AG04449 (cell line): ENCODE results near the gene FAU.

ENCODE experiments used
- CTCF ChIA-PET: fragments of 350-600 bp; formaldehyde crosslinking; extraction: SDS; loops from one replicate; lab custom pipeline; 2021; ENCODE audit warnings: antibody characterized with exemption; lab: Yijun Ruan, JAX
- POLR2A ChIA-PET: fragments of 400-600, 350-600 bp; formaldehyde crosslinking; extraction: SDS; loops from one replicate; lab custom pipeline; 2020; ENCODE audit warnings: antibody characterized with exemption, inconsistent platforms; lab: Yijun Ruan, JAX
- DNase-seq: peaks from one replicate; pipeline ENCODE4 v3.0.0-alpha.2; 2010; ENCODE audit warnings: low read depth, low spot score
- H3K4me3 ChIP-seq: 2 replicates; pipeline ENCODE4 v1.5.1; 2011; ENCODE audit warnings: low read depth, mild to moderate bottlenecking, control low read depth, low read length
- CTCF ChIP-seq: IDR thresholded peaks from one replicate; pipeline ENCODE4 v1.5.1; 2011; ENCODE audit warnings: mild to moderate bottlenecking, moderate library complexity, low read length, control low read depth, inconsistent platforms; ENCODE audit not compliant: insufficient read depth; ENCODE audit errors: missing control alignments

The FAU gene

GRCh38 chr11:65126624-65127274, 4.8 kb upstream of the FAU start:
- ChIA-PET POLR2A (interaction anchor here (2.2 kb wide), 1 partner anchor 8 kb away, joined by 7 read pairs; no protein-coding TSS in a partner anchor), CTCF (interaction anchor here (1.0 to 1.4 kb wide), 3 partner anchors 13 to 139 kb away, joined by 3 read pairs; no protein-coding TSS in a partner anchor)
- TF ChIP-seq CTCF = no peak
- DNase-seq = no peak
- no peak overlapping the region for H3K4me3 ChIP-seq

GRCh38 chr11:65125197-65126056, 3.5 kb upstream of the FAU start:
- CTCF ChIA-PET = interaction anchor here (1.4 kb wide), 1 partner anchor 141 kb away, joined by 3 read pairs; no protein-coding TSS in a partner anchor
- DNase-seq = no peak
- TF ChIP-seq CTCF = no peak
- POLR2A ChIA-PET = interaction anchor here (2.2 kb wide), 1 partner anchor 10 kb away, joined by 7 read pairs; no protein-coding TSS in a partner anchor
- H3K4me3 ChIP-seq = no peak overlapping the region

DNA sequence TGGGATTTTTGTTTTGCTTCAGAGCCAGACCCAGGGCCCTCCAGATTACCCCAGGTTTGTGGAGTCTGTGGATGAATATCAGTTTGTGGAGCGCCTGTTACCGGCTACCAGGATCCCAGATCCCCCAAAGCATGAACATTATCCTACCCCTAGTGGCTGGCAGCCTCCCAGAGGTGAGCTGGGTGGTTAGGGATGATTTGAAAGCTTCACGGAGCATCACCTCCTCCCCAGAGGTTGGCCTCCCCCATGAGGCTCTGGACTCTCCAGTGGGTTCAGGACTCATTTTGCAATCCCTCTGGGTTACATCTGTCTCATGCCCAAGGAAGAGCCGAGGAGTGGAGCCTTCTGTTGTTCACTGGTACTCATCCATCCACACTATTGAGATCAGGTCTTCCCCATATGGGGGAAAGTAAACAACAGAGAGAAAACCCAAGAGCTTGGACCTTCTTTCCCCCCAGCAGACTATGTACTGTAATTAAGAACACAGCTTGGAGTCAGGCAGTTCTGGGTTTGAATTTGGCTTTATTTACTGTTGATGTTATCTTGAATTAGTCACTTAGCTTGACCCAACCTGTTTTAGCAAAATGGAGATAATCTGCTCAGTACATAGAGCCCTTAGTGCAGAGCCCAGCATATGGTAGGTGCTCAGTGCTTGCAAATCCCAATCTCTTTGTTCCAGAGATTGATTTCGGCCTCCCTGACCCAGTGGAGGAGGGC, 2.7 kb upstream of the FAU start:
- POLR2A ChIA-PET = interaction anchor here (0.7 to 2.2 kb wide), 2 partner anchors 10 to 16 kb away, joined by 3 to 7 read pairs; no protein-coding TSS in a partner anchor
- no peak for TF ChIP-seq CTCF
- CTCF ChIA-PET = interaction anchor here (0.9 to 1.4 kb wide), 2 partner anchors 11 to 12 kb away, joined by 4 read pairs; no protein-coding TSS in a partner anchor
- no peak for DNase-seq
- no peak overlapping the region for H3K4me3 ChIP-seq

DNA sequence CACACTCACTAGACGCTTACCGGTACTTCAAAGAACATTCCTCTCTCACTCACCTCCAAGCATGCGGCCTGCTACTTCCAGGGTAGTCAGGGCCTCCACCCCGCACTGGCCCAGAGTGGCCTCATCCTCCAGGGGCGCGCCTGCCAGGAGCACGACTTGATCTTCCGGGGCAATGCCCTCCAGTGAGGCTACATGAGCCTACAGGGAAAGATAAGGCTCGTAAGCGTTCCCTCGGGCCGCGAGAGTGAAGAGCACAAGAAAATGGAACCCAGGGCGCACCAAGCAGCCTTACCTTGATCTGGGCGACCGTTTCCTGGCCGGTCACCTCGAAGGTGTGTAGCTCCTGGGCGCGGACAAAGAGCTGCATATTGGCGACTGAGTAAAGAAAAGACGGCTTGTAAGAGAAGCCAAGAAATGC, 478 bp downstream of the FAU start:
- H3K4me3 ChIP-seq = peak overlapping the region; percentile 92
- CTCF ChIA-PET = interaction anchor here (0.7 to 7.1 kb wide), 11 partner anchors 8 to 273 kb away, joined by 3 to 72 read pairs (median 4); partner anchors contain the start of genes ARL2, BATF2, SYVN1 and TM7SF2
- POLR2A ChIA-PET = interaction anchor here (0.7 to 2.2 kb wide), 9 partner anchors 9 to 273 kb away, joined by 3 to 20 read pairs (median 3); partner anchors contain the start of gene SYVN1
- no peak for TF ChIP-seq CTCF
- DNase-seq = no peak

DNA sequence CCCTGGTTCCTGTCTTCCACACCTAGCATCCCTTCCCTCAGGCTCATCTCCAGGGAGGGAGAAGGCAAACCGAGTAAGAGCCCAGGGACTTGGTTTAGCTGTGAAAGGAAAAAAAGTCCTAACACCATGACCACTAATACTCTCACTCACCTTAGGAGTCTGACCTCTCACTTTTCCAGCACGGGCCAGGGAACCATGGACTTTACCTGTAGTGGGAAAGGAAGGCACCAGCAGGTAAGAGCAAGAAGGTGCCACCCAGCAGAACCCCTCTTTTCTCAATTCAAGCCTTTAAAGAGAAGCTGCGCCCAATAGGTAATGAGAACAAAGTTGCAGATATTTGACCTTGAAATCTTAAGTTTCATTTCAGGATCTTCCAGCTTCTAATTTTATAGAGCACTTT, 1.1 kb downstream of the FAU start:
- CTCF ChIA-PET = interaction anchor here (0.7 to 7.1 kb wide), 11 partner anchors 9 to 273 kb away, joined by 3 to 72 read pairs (median 3); partner anchors contain the start of genes ARL2, BATF2 and TM7SF2
- POLR2A ChIA-PET = interaction anchor here (1.3 to 2.2 kb wide), 2 partner anchors 10 to 14 kb away, joined by 4 to 12 read pairs; partner anchors contain the start of gene SYVN1
- no peak for TF ChIP-seq CTCF
- no peak for DNase-seq
- peak overlapping the region; percentile 92 for H3K4me3 ChIP-seq
